Right lobe of liver (tissue), 6 donors: ENCODE measurements around the gene PHTF2. TPM values are rescaled to one million over a fixed set of nuclear protein-coding genes. Genes with fewer than 3 reads are reported as not detected.

ENCODE experiments used
- ATAC-seq, 4 donors: fragments of 200-7000 bp; cut with Tn5 transposase; one replicate each; pipeline ENCODE4 v1.9.1; 2020; ENCODE audit warnings: mild to moderate bottlenecking in 4 of 4, moderate library complexity in 4 of 4
- DNase-seq, 3 donors: peaks; one replicate each; pipeline ENCODE4 v3.0.0-alpha.2; 2020
- H3K27ac ChIP-seq, 3 donors: fragments of 200-600 bp; one replicate each; pipeline ENCODE4 v1.8.0; 2022
- H3K27me3 ChIP-seq, 2 donors: fragments of 200-600 bp; one replicate each; pipeline ENCODE4 v1.8.0; 2022
- H3K36me3 ChIP-seq, 4 donors: fragments of 200-600 bp; sonication (generic) in 1 of 4; one replicate each; pipeline versions ENCODE4 v1.5.1 to v1.8.0; 2017 to 2022; ENCODE audit warnings: control low read depth in 1 of 4
- H3K4me1 ChIP-seq, 4 donors: fragments of 200-600 bp; sonication (generic) in 1 of 4; one replicate each; pipeline versions ENCODE4 v1.5.1 to v1.8.0; 2017 to 2022; ENCODE audit warnings: control low read depth in 1 of 4
- H3K4me3 ChIP-seq, 3 donors: fragments of 200-600 bp; one replicate each; pipeline ENCODE4 v1.8.0; 2022
- H3K9me3 ChIP-seq, 4 donors: fragments of 200-600 bp; sonication (generic) in 1 of 4; one replicate each; pipeline versions ENCODE4 v1.5.1 to v1.8.0; 2017 to 2022; ENCODE audit warnings: control low read depth in 1 of 4
- CTCF ChIP-seq, 4 donors: fragments of 200-600 bp in 3 of 4; fragments of 450-650 bp in 1 of 4; IDR thresholded peaks; one replicate each; pipeline versions ENCODE4 v1.5.1 to v1.8.0; 2016 to 2022; ENCODE audit warnings: antibody characterized with exemption in 4 of 4, mild to moderate bottlenecking in 2 of 4
- POLR2A ChIP-seq: fragments of 450-650 bp; IDR thresholded peaks from one replicate; pipeline ENCODE4 v1.6.1; 2017; ENCODE audit warnings: antibody characterized with exemption, mild to moderate bottlenecking
- WGBS: methylation state at CpG from one replicate; pipeline ENCODE4 v1.1.6; 2018; ENCODE audit warnings: low coverage, low lambda C conversion rate; ENCODE audit not compliant: insufficient coverage; ENCODE audit errors: missing lambda C conversion rate; 5-methylcytosine and 5-hydroxymethylcytosine counted together
- intact Hi-C, 2 donors: fragments of 100-400 bp; cut with DNase I; formaldehyde crosslinking; loops; one replicate each; pipeline versions ENCODE4 v1.11.2 to v1.14.1; 2022
- total RNA-seq, 6 experiments: library from RNA; depleted of rRNA in 2 of 6; stranded (reverse); fragments of >200 nt in 2 of 6; fragmentation: NEBNext Ultra II Directional in 3 of 6; extraction: Animal tissue kit (Norgen Biotek cat#: 25700) in 3 of 6; gene quantifications; one replicate each; pipeline versions ENCODE4 v1.1.0 to v1.2.4, GENCODE V29; 2016 to 2023
- donor health status: DM: no; HTN: yes; CAD: no.
- donor health status: DM: no; HTN: no; CAD: no.
- donor health status: DM: no; HTN: no; CAD: no.
- donor health status: DM: no; HTN: yes; CAD: no.
- donor health status: DM: no; HTN: yes; CAD: no.

Gene PHTF2
- total RNA-seq, 6 experiments from 2014 or later: 2.4 to 6.8 (median 5.5) TPM

DNA sequence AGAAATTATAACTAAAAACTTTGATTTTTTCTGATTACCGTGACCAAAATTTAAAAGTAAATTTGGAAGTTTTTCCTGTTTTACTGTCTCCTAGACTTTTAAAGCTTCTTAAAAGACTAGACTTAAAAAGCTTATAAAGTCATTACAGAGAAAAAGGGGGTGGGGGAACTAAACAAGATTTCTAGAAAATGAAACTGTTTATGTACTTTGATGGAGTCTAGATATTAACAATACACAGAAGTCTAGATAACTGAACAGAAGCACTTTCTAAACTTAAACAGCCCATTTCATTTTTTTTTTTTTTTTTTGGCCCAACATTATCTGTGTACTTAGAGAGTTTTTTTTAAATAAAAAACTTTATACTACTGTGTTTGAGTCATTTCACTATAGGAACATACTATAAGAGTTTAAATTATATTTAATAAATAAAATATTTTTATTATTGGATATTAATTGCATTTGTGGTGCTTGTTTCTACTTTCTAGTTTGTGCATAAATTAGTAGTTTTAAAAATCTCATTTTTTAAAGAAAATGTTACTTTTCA, 98.5 kb downstream of the PHTF2 start:
- Histone ChIP-seq H3K4me1 (no peaks in the 10 kb centered on the region), H3K4me3 (no peak overlapping the region), H3K27ac (no peak overlapping the region), H3K9me3 (no peaks in the 10 kb centered on the region), H3K27me3 (no peaks in the 10 kb centered on the region), H3K36me3 (no peaks in the 10 kb centered on the region)
- no peak for TF ChIP-seq CTCF (IDR thresholded peaks at IDR 0.05)
- TF ChIP-seq POLR2A: no peak
- DNase-seq: no peak
- no peak for ATAC-seq
- 100% methylated on average over 1 of the region's 1 CpG for WGBS
- intact Hi-C loops: no loop called here

DNA sequence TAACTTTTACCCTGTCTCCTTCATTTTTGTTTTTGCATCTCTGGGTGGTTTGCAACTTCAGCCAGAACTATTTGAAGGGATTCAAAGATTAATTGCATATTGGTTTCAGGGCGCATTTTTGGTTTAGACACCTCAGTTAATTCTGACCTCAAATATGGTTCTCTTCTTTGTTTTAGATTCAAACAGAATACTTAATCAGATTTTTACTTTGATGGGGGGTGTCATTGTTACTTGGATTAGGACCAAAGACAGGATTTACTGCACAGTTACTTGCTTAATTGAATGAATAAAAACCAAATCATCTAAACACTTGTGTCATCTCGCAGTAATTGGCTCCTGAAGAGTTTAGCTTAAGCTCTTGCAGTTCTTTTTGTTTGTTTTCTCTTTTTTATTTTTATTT, 100.9 kb downstream of the PHTF2 start:
- H3K27me3 ChIP-seq: no peaks in the 10 kb centered on the region
- DNase-seq: no peak
- no peak for TF ChIP-seq POLR2A
- no peak overlapping the region for H3K4me3 ChIP-seq
- no peaks in the 10 kb centered on the region for H3K9me3 ChIP-seq
- no peak for ATAC-seq
- H3K36me3 ChIP-seq: no peaks in the 10 kb centered on the region
- 96% methylated on average over 2 of the region's 2 CpGs for WGBS
- intact Hi-C loops: no loop called here
- no peak overlapping the region for H3K27ac ChIP-seq
- H3K4me1 ChIP-seq: no peaks in the 10 kb centered on the region

GRCh38 chr7:77903597-77903996, 105.0 kb downstream of the PHTF2 start:
- H3K27me3 ChIP-seq: no peaks in the 10 kb centered on the region
- TF ChIP-seq POLR2A: no peak
- TF ChIP-seq CTCF (IDR thresholded peaks at IDR 0.05): peak in 1 of 4 donors; percentile 18
- H3K4me3 ChIP-seq: no peak overlapping the region
- no peak overlapping the region for H3K27ac ChIP-seq
- DNase-seq: no peak
- 64% methylated on average over 2 of the region's 2 CpGs for WGBS
- no peaks in the 10 kb centered on the region for H3K9me3 ChIP-seq
- H3K4me1 ChIP-seq: no peaks in the 10 kb centered on the region
- intact Hi-C loops: no loop called here
- peak; percentile 43 to 61 (median 45) for ATAC-seq
- H3K36me3 ChIP-seq: no peaks in the 10 kb centered on the region

- Histone ChIP-seq H3K4me1 (no peaks in the 10 kb centered on the region), H3K27me3 (no peaks in the 10 kb centered on the region), H3K9me3 (no peaks in the 10 kb centered on the region), H3K36me3 (no peaks in the 10 kb centered on the region), H3K27ac (no peak overlapping the region), H3K4me3 (no peak overlapping the region)
- WGBS: 97% methylated on average over 2 of the region's 2 CpGs
- intact Hi-C loops: no loop called here
- TF ChIP-seq POLR2A (no peak), CTCF (IDR thresholded peaks at IDR 0.05) (no peak)
- no peak for DNase-seq
- ATAC-seq: no peak
Observed at GRCh38 chr7:77904252-77904651, 105.7 kb downstream of the PHTF2 start.

GRCh38 chr7:77907281-77907680, 108.7 kb downstream of the PHTF2 start:
- intact Hi-C loops: no loop called here
- WGBS: 81% methylated on average over 2 of the region's 2 CpGs
- no peaks in the 10 kb centered on the region for H3K9me3 ChIP-seq
- TF ChIP-seq POLR2A (no peak), CTCF (IDR thresholded peaks at IDR 0.05) (no peak)
- H3K36me3 ChIP-seq: no peaks in the 10 kb centered on the region
- H3K27me3 ChIP-seq: no peaks in the 10 kb centered on the region
- no peak overlapping the region for H3K4me3 ChIP-seq
- no peak for DNase-seq
- H3K27ac ChIP-seq: no peak overlapping the region
- no peaks in the 10 kb centered on the region for H3K4me1 ChIP-seq
- no peak for ATAC-seq
